GM23338 (cell line): ENCODE data around the gene MCM9.

Source experiments
- EZH2 ChIP-seq: fragments of 200-600 bp; sonication (generic); IDR thresholded peaks from one replicate; pipeline ENCODE4 v1.8.0; 2017; ENCODE audit warnings: antibody characterized with exemption, mild to moderate bottlenecking, low read depth; ENCODE audit not compliant: unreplicated experiment
- EZH2phosphoT487 ChIP-seq: fragments of 200-600 bp; sonication (generic); IDR thresholded peaks from one replicate; pipeline ENCODE4 v1.8.1; 2018; ENCODE audit warnings: antibody characterized with exemption; ENCODE audit not compliant: unreplicated experiment
- JUNB ChIP-seq: IDR thresholded peaks from one replicate; pipeline ENCODE4 v1.6.1; 2016; ENCODE audit warnings: antibody characterized with exemption; ENCODE audit not compliant: unreplicated experiment
- POLR2AphosphoS5 ChIP-seq: IDR thresholded peaks from 2 replicates; pipeline ENCODE4 v1.6.1; 2016; ENCODE audit warnings: antibody characterized with exemption, low read depth
- ZNF331 ChIP-seq: fragments of 250-450 bp; sonication (Bioruptor Pico); IDR thresholded peaks from 2 replicates; pipeline ENCODE4 v1.5.0; 2020; ENCODE audit warnings: low read depth, mild to moderate bottlenecking, moderate library complexity
- TF ChIP-seq, protein P1 (sequence below), 2 experiments: fragments of 200-600 bp in 1 of 2; sonication (generic) in 1 of 2; conservative IDR thresholded peaks; 2 replicates each; pipeline versions ENCODE4 v1.5.1 to v1.6.1; 2016 to 2017; ENCODE audit warnings: antibody characterized with exemption in 2 of 2, low read depth in 2 of 2, mild to moderate bottlenecking in 2 of 2, moderate library complexity in 1 of 2

DNA sequence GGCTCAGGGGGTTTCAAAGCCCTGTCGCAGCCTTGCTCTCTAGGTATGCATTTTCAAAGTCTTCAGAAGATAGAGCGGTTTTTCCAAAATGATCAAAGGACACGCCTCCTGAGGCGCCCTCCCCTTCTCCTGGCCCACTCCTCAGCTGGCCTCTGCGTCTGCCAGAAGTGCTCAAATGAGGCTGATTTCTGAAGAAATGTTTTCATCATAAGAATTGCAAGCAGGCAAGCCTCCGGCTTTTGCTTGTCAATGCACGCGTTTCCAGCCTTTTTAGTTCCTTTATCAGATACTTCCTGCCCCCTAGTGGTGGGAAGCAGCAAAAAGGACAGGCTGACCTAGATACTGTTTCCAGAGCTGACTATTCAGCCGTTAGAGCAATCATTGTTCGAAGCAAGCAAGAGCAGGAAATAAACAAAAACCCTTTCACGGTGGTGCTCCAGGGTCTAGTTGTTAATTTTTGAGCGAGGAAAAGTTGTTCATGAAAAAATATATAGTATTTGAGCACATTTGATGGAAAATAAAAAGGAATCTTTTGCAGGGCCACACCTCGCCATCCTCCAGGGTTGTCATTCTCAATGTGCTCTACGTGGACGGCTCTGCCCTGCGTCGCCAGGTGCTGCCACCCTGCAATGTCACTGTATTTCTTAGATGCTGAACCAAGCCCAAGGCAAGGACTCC lies 134.4 kb downstream of the MCM9 start:
- TF ChIP-seq JUNB: no peak
- no peak for TF ChIP-seq EZH2
- TF ChIP-seq, protein P1, sequence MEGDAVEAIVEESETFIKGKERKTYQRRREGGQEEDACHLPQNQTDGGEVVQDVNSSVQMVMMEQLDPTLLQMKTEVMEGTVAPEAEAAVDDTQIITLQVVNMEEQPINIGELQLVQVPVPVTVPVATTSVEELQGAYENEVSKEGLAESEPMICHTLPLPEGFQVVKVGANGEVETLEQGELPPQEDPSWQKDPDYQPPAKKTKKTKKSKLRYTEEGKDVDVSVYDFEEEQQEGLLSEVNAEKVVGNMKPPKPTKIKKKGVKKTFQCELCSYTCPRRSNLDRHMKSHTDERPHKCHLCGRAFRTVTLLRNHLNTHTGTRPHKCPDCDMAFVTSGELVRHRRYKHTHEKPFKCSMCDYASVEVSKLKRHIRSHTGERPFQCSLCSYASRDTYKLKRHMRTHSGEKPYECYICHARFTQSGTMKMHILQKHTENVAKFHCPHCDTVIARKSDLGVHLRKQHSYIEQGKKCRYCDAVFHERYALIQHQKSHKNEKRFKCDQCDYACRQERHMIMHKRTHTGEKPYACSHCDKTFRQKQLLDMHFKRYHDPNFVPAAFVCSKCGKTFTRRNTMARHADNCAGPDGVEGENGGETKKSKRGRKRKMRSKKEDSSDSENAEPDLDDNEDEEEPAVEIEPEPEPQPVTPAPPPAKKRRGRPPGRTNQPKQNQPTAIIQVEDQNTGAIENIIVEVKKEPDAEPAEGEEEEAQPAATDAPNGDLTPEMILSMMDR (conservative IDR thresholded peaks at IDR 0.05; ENCODE audit: low read depth in 2 of 2): peak; percentile 87 to 99
- TF ChIP-seq EZH2phosphoT487: no peak
- TF ChIP-seq ZNF331 (CRISPR knock-in tag): no peak
- TF ChIP-seq POLR2AphosphoS5: no peak
